Mucosa of gallbladder (tissue), 1 donor: ENCODE data around the gene ARMH1. TPM values are rescaled to one million over a fixed set of nuclear protein-coding genes. Genes with fewer than 3 reads are reported as not detected.

Experiments
- DNase-seq: peaks from one replicate; pipeline ENCODE4 v3.0.0-alpha.2; 2020; ENCODE audit warnings: low spot score
- total RNA-seq: library from RNA; stranded (reverse); gene quantifications from one replicate; pipeline ENCODE4 v1.2.1, GENCODE V29; 2021
- donor health status: DM: no; HTN: no; CAD: no.

ARMH1 gene
- total RNA-seq, 1 donor from 2014 or later = 3.7 TPM

GRCh38 chr1:44644806-44645205 lies 29.7 kb upstream of the ARMH1 start:
- DNase-seq = no peak

- no peak for DNase-seq
Measured at GRCh38 chr1:44645476-44646244, 28.9 kb upstream of the ARMH1 start.

- no peak for DNase-seq
Measured at GRCh38 chr1:44646261-44647110, 28.0 kb upstream of the ARMH1 start.

- no peak for DNase-seq
Measured at GRCh38 chr1:44647896-44648295, 26.6 kb upstream of the ARMH1 start.

GRCh38 chr1:44648529-44649250 lies 25.8 kb upstream of the ARMH1 start:
- DNase-seq = no peak

GRCh38 chr1:44649788-44650158 lies 24.7 kb upstream of the ARMH1 start:
- no peak for DNase-seq

- no peak for DNase-seq
Measured at GRCh38 chr1:44650159-44650831, 24.2 kb upstream of the ARMH1 start.

GRCh38 chr1:44651069-44651468 lies 23.4 kb upstream of the ARMH1 start:
- DNase-seq = no peak

GRCh38 chr1:44652445-44653106 lies 21.9 kb upstream of the ARMH1 start:
- peak; percentile 79 for DNase-seq

GRCh38 chr1:44653107-44653964 lies 21.2 kb upstream of the ARMH1 start:
- no peak for DNase-seq

GRCh38 chr1:44654621-44655187 lies 19.8 kb upstream of the ARMH1 start:
- no peak for DNase-seq

- DNase-seq = no peak
Measured at GRCh38 chr1:44655609-44656008, 18.9 kb upstream of the ARMH1 start.

- no peak for DNase-seq
Measured at GRCh38 chr1:44659566-44659965, 14.9 kb upstream of the ARMH1 start.

- DNase-seq = peak; percentile 55
Measured at GRCh38 chr1:44660176-44660575, 14.3 kb upstream of the ARMH1 start.

GRCh38 chr1:44661781-44662682 lies 12.5 kb upstream of the ARMH1 start:
- DNase-seq = no peak

GRCh38 chr1:44662683-44663030 lies 11.9 kb upstream of the ARMH1 start:
- DNase-seq = no peak

GRCh38 chr1:44663417-44663816 lies 11.1 kb upstream of the ARMH1 start:
- no peak for DNase-seq

- no peak for DNase-seq
Measured at GRCh38 chr1:44664730-44665370, 9.7 kb upstream of the ARMH1 start.
